H1 (cell line): ENCODE results near the gene DOK6. TPM values are rescaled to one million over a fixed set of nuclear protein-coding genes. Genes with fewer than 3 reads are reported as not detected.

Experiments used
- CHD7 ChIP-seq: fragments of 300-600 bp; sonication (generic); IDR thresholded peaks from 2 replicates; pipeline ENCODE4 v1.7.1; 2012; ENCODE audit warnings: low read length, moderate library complexity, mild to moderate bottlenecking, inconsistent platforms; ENCODE audit not compliant: insufficient replicate concordance
- JUN ChIP-seq: IDR thresholded peaks from 2 replicates; pipeline ENCODE4 v1.6.1; 2011; ENCODE audit warnings: low read depth, mild to moderate bottlenecking, improper control_type of control experiment, low read length
- KDM5A ChIP-seq: fragments of 200-600 bp; IDR thresholded peaks from 2 replicates; pipeline ENCODE4 v1.7.1; 2012; ENCODE audit warnings: mild to moderate bottlenecking, low read length, inconsistent platforms, mixed read lengths
- polyA plus RNA-seq, 7 experiments: library from polyadenylated mRNA; depleted of rRNA in 3 of 7; stranded (reverse) in 5 of 7; unstranded in 2 of 7; fragments of >200 nt in 5 of 7; fragments of 200-250 nt in 2 of 7; gene quantifications; 1 replicate in 5 of 7; 2 replicates in 1 of 7; 4 replicates in 1 of 7; pipeline versions ENCODE4 v1.2.1 to v1.2.3, GENCODE V29; 2011 to 2013; ENCODE audit warnings: missing spikeins in 2 of 7, mixed read lengths in 2 of 7
- total RNA-seq: library from RNA; stranded (reverse); fragmentation: NEBNext Ultra II Directional; extraction: Animal tissue kit (Norgen Biotek cat#: 25700); gene quantifications from 2 replicates; pipeline ENCODE4 v1.2.1, GENCODE V29; 2021

DOK6 gene
- total and polyA plus RNA-seq, 2 of the 8 experiments (the other 6 are each of a cell fraction or from before 2014, with no cell fraction given): 0.33 to 0.50 TPM

- TF ChIP-seq CHD7 (no peak), JUN (no peak), KDM5A (no peak)
Observed at GRCh38 chr18:69399253-69399652, 1.4 kb upstream of the DOK6 start (continued).
